ENCODE measurements around the gene CDYL2. TPM values are rescaled to one million over a fixed set of nuclear protein-coding genes. Genes with fewer than 3 reads are reported as not detected.

The CDYL2 gene
- total and polyA plus RNA-seq, 2 donors (not counting 3 experiments of a cell fraction or from before 2014, with no cell fraction given) = 7.1 to 71.3 TPM

- H3K4me2 ChIP-seq (ENCODE audit: insufficient read depth, low read length) = peak overlapping the region; percentile 72
- peaks cover 4% of the 10 kb centered on the region for H4K20me1 ChIP-seq (replicated peaks; ENCODE audit: control insufficient read depth, extremely low read depth, insufficient read depth, low read length)
- H3K27me3 ChIP-seq (ENCODE audit: control insufficient read depth in 2 of 2, insufficient read depth in 2 of 2, low read length in 2 of 2) = no peaks in the 10 kb centered on the region
- ChIA-PET CTCF (interaction anchor here (0.6 to 0.8 kb wide), 2 partner anchors 10 to 12 kb away, joined by 4 to 6 read pairs; no protein-coding TSS in a partner anchor), POLR2A (no interaction called here)
- no peaks in the 10 kb centered on the region for H3K9me1 ChIP-seq (replicated peaks; ENCODE audit: control insufficient read depth, extremely low read depth, insufficient read depth, low read length)
- peak overlapping the region; percentile 28 to 93 (median 62) for H3K4me3 ChIP-seq (replicated peaks in 1 of 3; ENCODE audit: insufficient read depth in 1 of 3, low read depth in 1 of 3, low read length in 3 of 3)
- peaks cover 46% of the 10 kb centered on the region for H3K79me2 ChIP-seq (ENCODE audit: control insufficient read depth, insufficient read depth, low read length)
- H2AFZ ChIP-seq (ENCODE audit: low read depth, low read length) = no peak overlapping the region
- H3K36me3 ChIP-seq (ENCODE audit: control insufficient read depth in 2 of 2, extremely low read depth in 1 of 2, insufficient read depth in 2 of 2, low read length in 2 of 2) = no peaks in the 10 kb centered on the region
- DNase-seq (ENCODE audit: low read depth, low spot score) (peak; percentile 36), FAIRE-seq (peak; percentile 18)
- dilution Hi-C loops (cut with MboI; ENCODE audit: extremely low pct_ligation_motif_present, low sequenced_read_pairs) (no loop called here), intact Hi-C loops (cut with micrococcal nuclease) (loop anchor here (10.0 kb wide), 1 partner anchor 179 kb away; no protein-coding TSS in a partner anchor)
- no peaks in the 10 kb centered on the region for H3K9me3 ChIP-seq (replicated peaks; ENCODE audit: control insufficient read depth, insufficient read depth, low read length)
- peak overlapping the region; percentile 60 for H3K9ac ChIP-seq (replicated peaks; ENCODE audit: extremely low read depth, insufficient read depth, low read length)
- peaks cover 35% of the 10 kb centered on the region for H3K4me1 ChIP-seq (ENCODE audit: control insufficient read depth, extremely low read depth, insufficient read depth, low read length)
- BruUV-seq (replicated peaks) = no TSS peak
- peak; percentile 67 to 84 for TF ChIP-seq CTCF (IDR thresholded peaks at IDR 0.05; ENCODE audit: extremely low read depth in 1 of 2, insufficient read depth in 1 of 2, low read depth in 1 of 2, low read length in 2 of 2)
- no peak for TF ChIP-seq POLR2AphosphoS5 (IDR thresholded peaks at IDR 0.05; ENCODE audit: insufficient read depth, low read depth, low read length)
- peak overlapping the region; percentile 37 for H3K27ac ChIP-seq (ENCODE audit: insufficient read depth, low read depth, low read length)
Observed at GRCh38 chr16:80803339-80804055, 901 bp downstream of the CDYL2 start.

DNA sequence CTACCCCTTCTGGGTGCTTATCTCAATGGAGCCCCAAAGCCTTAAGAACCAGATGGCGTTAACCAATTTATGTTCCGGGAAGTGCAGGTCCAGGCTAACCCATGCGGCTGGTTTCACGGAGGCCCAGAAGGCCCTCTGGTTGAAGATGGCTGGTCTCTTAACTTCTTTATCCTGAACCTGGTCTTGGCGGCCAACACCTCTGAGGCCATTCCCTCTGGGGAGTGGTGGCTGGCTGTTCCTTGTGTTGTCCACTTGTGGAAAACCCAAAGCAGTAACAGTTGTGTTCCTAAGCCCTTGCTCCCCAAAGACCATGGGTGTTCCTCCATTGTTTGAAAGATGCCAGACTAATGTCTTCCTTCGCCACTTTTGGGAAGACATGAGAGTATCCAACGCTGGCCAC lies 1.5 kb downstream of the CDYL2 start:
- dilution Hi-C loops (cut with MboI; ENCODE audit: extremely low pct_ligation_motif_present, low sequenced_read_pairs) = no loop called here
- Histone ChIP-seq H3K27me3 (ENCODE audit: control insufficient read depth in 2 of 2, insufficient read depth in 2 of 2, low read length in 2 of 2) (no peaks in the 10 kb centered on the region), H2AFZ (ENCODE audit: low read depth, low read length) (no peak overlapping the region), H3K36me3 (ENCODE audit: control insufficient read depth in 2 of 2, extremely low read depth in 1 of 2, insufficient read depth in 2 of 2, low read length in 2 of 2) (no peaks in the 10 kb centered on the region), H3K9me3 (replicated peaks; ENCODE audit: control insufficient read depth, insufficient read depth, low read length) (no peaks in the 10 kb centered on the region), H4K20me1 (replicated peaks; ENCODE audit: control insufficient read depth, extremely low read depth, insufficient read depth, low read length) (peaks cover 4% of the 10 kb centered on the region), H3K4me2 (ENCODE audit: insufficient read depth, low read length) (peak overlapping the region; percentile 72), H3K9ac (replicated peaks; ENCODE audit: extremely low read depth, insufficient read depth, low read length) (peak overlapping the region; percentile 17), H3K27ac (ENCODE audit: insufficient read depth, low read depth, low read length) (no peak overlapping the region), H3K79me2 (ENCODE audit: control insufficient read depth, insufficient read depth, low read length) (peaks cover 51% of the 10 kb centered on the region), H3K4me3 (replicated peaks in 1 of 3; ENCODE audit: insufficient read depth in 1 of 3, low read depth in 1 of 3, low read length in 3 of 3) (peak overlapping the region; percentile 9 to 93 (median 62)), H3K4me1 (ENCODE audit: control insufficient read depth, extremely low read depth, insufficient read depth, low read length) (peaks cover 34% of the 10 kb centered on the region), H3K9me1 (replicated peaks; ENCODE audit: control insufficient read depth, extremely low read depth, insufficient read depth, low read length) (no peaks in the 10 kb centered on the region)
- TF ChIP-seq FOS (IDR thresholded peaks at IDR 0.05; ENCODE audit: borderline replicate concordance, insufficient read depth, low read length) = no peak
- no peak for TF ChIP-seq POLR2A (IDR thresholded peaks at IDR 0.05; ENCODE audit: low read depth, low read length)
- TF ChIP-seq MAX (IDR thresholded peaks at IDR 0.05; ENCODE audit: insufficient read depth, insufficient read length) = no peak
- TF ChIP-seq GATA2 (IDR thresholded peaks at IDR 0.05; ENCODE audit: insufficient read depth, insufficient read length, low read depth, low read length) = no peak
- TF ChIP-seq CTCF (IDR thresholded peaks at IDR 0.05; ENCODE audit: extremely low read depth in 1 of 2, insufficient read depth in 1 of 2, low read depth in 1 of 2, low read length in 2 of 2) = no peak
- no peak for TF ChIP-seq POLR2AphosphoS5 (IDR thresholded peaks at IDR 0.05; ENCODE audit: insufficient read depth, low read depth, low read length)
- TF ChIP-seq EZH2 (IDR thresholded peaks at IDR 0.05; ENCODE audit: borderline replicate concordance, low read depth, low read length, severe bottlenecking) = no peak
- no peak for TF ChIP-seq MYC (IDR thresholded peaks at IDR 0.05; ENCODE audit: low read depth, low read length)
- TF ChIP-seq JUN (IDR thresholded peaks at IDR 0.05; ENCODE audit: borderline replicate concordance, insufficient read depth, insufficient read length, low read depth) = no peak
- ChIA-PET POLR2A (no interaction called here), CTCF (interaction anchor here (0.8 kb wide), 1 partner anchor 11 kb away, joined by 6 read pairs; no protein-coding TSS in a partner anchor)
- no peak for DNase-seq (ENCODE audit: low read depth, low spot score)
- intact Hi-C loops (cut with micrococcal nuclease) = loop anchor here (10.0 kb wide), 1 partner anchor 178 kb away; no protein-coding TSS in a partner anchor
- no TSS peak for BruUV-seq (replicated peaks)
- no peak for FAIRE-seq
